ENCODE measurements around the gene FNIP1. TPM values are rescaled to one million over a fixed set of nuclear protein-coding genes. Genes with fewer than 3 reads are reported as not detected.

Gene FNIP1
- total RNA-seq, 3 donors from 2014 or later (not counting 1 experiment from before 2014, with no cell fraction given), result 49.6 to 54.6 (median 50.8) TPM

- Mint-ChIP-seq H3K27me3 (ENCODE audit: low read depth in 2 of 2) (no peaks in the 10 kb centered on the region), H3K9me3 (no peaks in the 10 kb centered on the region), H3K4me3 (no peak overlapping the region), H3K36me3 (no peaks in the 10 kb centered on the region), H3K4me1 (peaks cover 50 to 67% of the 10 kb centered on the region in 2 donors), H3K27ac (peak overlapping the region in 1 of 2 donors; percentile 55)
- intact Hi-C loops (cut with micrococcal nuclease), result no loop called here
- DNase-seq (peak in 1 of 2 donors; percentile 10), ATAC-seq (peak in 1 of 3 donors; percentile 21)
- H3K9me3 ChIP-seq (ENCODE audit: control insufficient read depth, insufficient read depth, low read length), result no peaks in the 10 kb centered on the region
- WGBS (ENCODE audit: insufficient coverage), result 39% methylated on average over 5 of the region's 5 CpGs
- H3K27ac ChIP-seq (ENCODE audit: low read length), result no peak overlapping the region
- TF ChIP-seq CTCF (IDR thresholded peaks at IDR 0.05), result no peak
- H3K4me3 ChIP-seq (ENCODE audit: low read length), result no peak overlapping the region
- peaks cover 3% of the 10 kb centered on the region for H3K36me3 ChIP-seq (ENCODE audit: control insufficient read depth, insufficient read depth, low read length)
- peaks cover 8% of the 10 kb centered on the region for H3K4me1 ChIP-seq (ENCODE audit: control insufficient read depth, insufficient read depth, low read length)
- no peaks in the 10 kb centered on the region for H3K27me3 ChIP-seq (ENCODE audit: control insufficient read depth, insufficient read depth, low read length)
These were observed 188.2 kb downstream of the FNIP1 start for GRCh38 chr5:131608597-131608996.

- Mint-ChIP-seq H3K27ac (peak overlapping the region in 1 of 2 donors; percentile 55), H3K27me3 (ENCODE audit: low read depth in 2 of 2) (no peaks in the 10 kb centered on the region), H3K4me1 (peaks cover 48 to 65% of the 10 kb centered on the region in 2 donors), H3K4me3 (no peak overlapping the region), H3K36me3 (no peaks in the 10 kb centered on the region), H3K9me3 (no peaks in the 10 kb centered on the region)
- H3K27me3 ChIP-seq (ENCODE audit: control insufficient read depth, insufficient read depth, low read length), result no peaks in the 10 kb centered on the region
- no peaks in the 10 kb centered on the region for H3K9me3 ChIP-seq (ENCODE audit: control insufficient read depth, insufficient read depth, low read length)
- no peak overlapping the region for H3K27ac ChIP-seq (ENCODE audit: low read length)
- no peak for TF ChIP-seq CTCF (IDR thresholded peaks at IDR 0.05)
- H3K36me3 ChIP-seq (ENCODE audit: control insufficient read depth, insufficient read depth, low read length), result peaks cover 3% of the 10 kb centered on the region
- DNase-seq, result no peak
- no peak overlapping the region for H3K4me3 ChIP-seq (ENCODE audit: low read length)
- WGBS (ENCODE audit: insufficient coverage), result 100% methylated on average over 3 of the region's 4 CpGs
- intact Hi-C loops (cut with micrococcal nuclease), result no loop called here
- H3K4me1 ChIP-seq (ENCODE audit: control insufficient read depth, insufficient read depth, low read length), result peaks cover 8% of the 10 kb centered on the region
- no peak for ATAC-seq
These were observed 188.8 kb downstream of the FNIP1 start for GRCh38 chr5:131607903-131608540.

- TF ChIP-seq CTCF (IDR thresholded peaks at IDR 0.05), result no peak
- Mint-ChIP-seq H3K4me3 (no peak overlapping the region), H3K36me3 (no peaks in the 10 kb centered on the region), H3K27me3 (ENCODE audit: low read depth in 2 of 2) (no peaks in the 10 kb centered on the region), H3K9me3 (no peaks in the 10 kb centered on the region), H3K27ac (peak overlapping the region in 1 of 2 donors; percentile 55), H3K4me1 (peaks cover 48 to 65% of the 10 kb centered on the region in 2 donors)
- Histone ChIP-seq H3K27me3 (ENCODE audit: control insufficient read depth, insufficient read depth, low read length) (no peaks in the 10 kb centered on the region), H3K9me3 (ENCODE audit: control insufficient read depth, insufficient read depth, low read length) (no peaks in the 10 kb centered on the region), H3K4me3 (ENCODE audit: low read length) (no peak overlapping the region), H3K36me3 (ENCODE audit: control insufficient read depth, insufficient read depth, low read length) (peaks cover 9% of the 10 kb centered on the region), H3K4me1 (ENCODE audit: control insufficient read depth, insufficient read depth, low read length) (peaks cover 8% of the 10 kb centered on the region), H3K27ac (ENCODE audit: low read length) (no peak overlapping the region)
- intact Hi-C loops (cut with micrococcal nuclease), result no loop called here
- WGBS (ENCODE audit: insufficient coverage), result 96% methylated on average over 3 of the region's 4 CpGs
- DNase-seq, result no peak
- no peak for ATAC-seq
These were observed 189.4 kb downstream of the FNIP1 start for GRCh38 chr5:131607418-131607817.

- Mint-ChIP-seq H3K27ac (no peak overlapping the region), H3K36me3 (no peaks in the 10 kb centered on the region), H3K27me3 (ENCODE audit: low read depth in 2 of 2) (no peaks in the 10 kb centered on the region), H3K9me3 (no peaks in the 10 kb centered on the region), H3K4me3 (no peak overlapping the region), H3K4me1 (peaks cover 43 to 54% of the 10 kb centered on the region in 2 donors)
- no peak for TF ChIP-seq CTCF (IDR thresholded peaks at IDR 0.05)
- Histone ChIP-seq H3K27ac (ENCODE audit: low read length) (no peak overlapping the region), H3K4me3 (ENCODE audit: low read length) (no peak overlapping the region), H3K9me3 (ENCODE audit: control insufficient read depth, insufficient read depth, low read length) (no peaks in the 10 kb centered on the region), H3K27me3 (ENCODE audit: control insufficient read depth, insufficient read depth, low read length) (no peaks in the 10 kb centered on the region), H3K36me3 (ENCODE audit: control insufficient read depth, insufficient read depth, low read length) (peaks cover 15% of the 10 kb centered on the region), H3K4me1 (ENCODE audit: control insufficient read depth, insufficient read depth, low read length) (peaks cover 8% of the 10 kb centered on the region)
- ATAC-seq (no peak), DNase-seq (no peak)
- intact Hi-C loops (cut with micrococcal nuclease), result no loop called here
- WGBS (ENCODE audit: insufficient coverage), result 67% methylated on average over 1 of the region's 2 CpGs
These were observed 191.7 kb downstream of the FNIP1 start for GRCh38 chr5:131605086-131605485.

Data from natural killer cell (primary cell).